Stimulated activated naive CD4-positive, alpha-beta T cell treated with Interleukin-2 at 50 U/mL for 16 hours (primary cell): ENCODE measurements around the gene ZNF442.
"Not testable (repeated sequence)": the region's sequence is repeated elsewhere in the genome, so short reads cannot be mapped to it uniquely, and the experiment has no call there.

Source experiments
- DNase-seq: peaks from one replicate; lab custom pipeline; 2025; lab: John Stamatoyannopoulos, UW

Gene ZNF442

GRCh38 chr19:12330340-12330739 is 35.1 kb downstream of the ZNF442 start:
- no peak for DNase-seq

- no peak for DNase-seq
These were observed 39.8 kb downstream of the ZNF442 start for GRCh38 chr19:12325690-12326089.

- no peak for DNase-seq
These were observed 46.6 kb downstream of the ZNF442 start for GRCh38 chr19:12318782-12319413.

GRCh38 chr19:12314553-12314952 is 50.9 kb downstream of the ZNF442 start:
- no peak for DNase-seq

GRCh38 chr19:12308891-12309290 is 56.6 kb downstream of the ZNF442 start:
- DNase-seq = not testable (repeated sequence)
